Measurements from ENCODE around the gene MARCHF3. TPM values are rescaled to one million over a fixed set of nuclear protein-coding genes. Genes with fewer than 3 reads are reported as not detected.

The MARCHF3 gene
- total RNA-seq, 2 experiments from 2014 or later, result 4.0 to 4.4 TPM

DNA sequence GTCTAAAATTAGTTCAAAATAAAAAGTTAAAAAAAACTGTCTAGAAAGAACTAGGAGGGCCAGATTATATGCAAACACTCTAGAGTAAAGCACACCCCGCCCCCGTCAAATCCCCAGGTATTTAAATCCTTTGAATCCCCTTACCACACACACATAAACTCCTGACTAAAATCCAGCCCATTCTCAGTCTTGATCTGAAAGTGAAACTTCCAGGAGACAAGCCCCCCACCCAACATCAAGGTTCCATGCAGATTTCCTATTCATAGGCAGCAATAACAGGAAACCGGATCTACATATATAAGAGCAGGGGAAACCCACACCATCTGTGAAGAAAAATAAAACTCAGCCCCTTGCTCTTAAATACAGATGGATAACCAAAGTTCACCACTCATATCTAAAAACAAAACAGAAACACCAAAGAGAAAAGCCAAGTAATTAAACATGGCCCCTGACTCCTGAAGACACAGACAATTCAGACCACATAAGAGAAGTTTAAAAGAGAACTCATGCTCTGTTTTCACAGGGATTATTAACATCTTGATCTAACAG is 42.3 kb downstream of the MARCHF3 start:
- ChIA-PET CTCF (no interaction called here), POLR2A (no interaction called here)
- Mint-ChIP-seq H3K9me3 (no peaks in the 10 kb centered on the region), H3K27me3 (no peaks in the 10 kb centered on the region), H3K27ac (peak overlapping the region; percentile 76), H3K4me3 (peak overlapping the region; percentile 31), H3K4me1 (ENCODE audit: low read depth) (peaks cover 22% of the 10 kb centered on the region), H3K36me3 (no peaks in the 10 kb centered on the region)
- intact Hi-C loops (cut with micrococcal nuclease), result loop anchor here (1.0 to 2.0 kb wide), 5 partner anchors 16 to 539 kb away; partner anchors contain the start of gene MARCHF3
- peak; percentile 50 for DNase-seq

DNA sequence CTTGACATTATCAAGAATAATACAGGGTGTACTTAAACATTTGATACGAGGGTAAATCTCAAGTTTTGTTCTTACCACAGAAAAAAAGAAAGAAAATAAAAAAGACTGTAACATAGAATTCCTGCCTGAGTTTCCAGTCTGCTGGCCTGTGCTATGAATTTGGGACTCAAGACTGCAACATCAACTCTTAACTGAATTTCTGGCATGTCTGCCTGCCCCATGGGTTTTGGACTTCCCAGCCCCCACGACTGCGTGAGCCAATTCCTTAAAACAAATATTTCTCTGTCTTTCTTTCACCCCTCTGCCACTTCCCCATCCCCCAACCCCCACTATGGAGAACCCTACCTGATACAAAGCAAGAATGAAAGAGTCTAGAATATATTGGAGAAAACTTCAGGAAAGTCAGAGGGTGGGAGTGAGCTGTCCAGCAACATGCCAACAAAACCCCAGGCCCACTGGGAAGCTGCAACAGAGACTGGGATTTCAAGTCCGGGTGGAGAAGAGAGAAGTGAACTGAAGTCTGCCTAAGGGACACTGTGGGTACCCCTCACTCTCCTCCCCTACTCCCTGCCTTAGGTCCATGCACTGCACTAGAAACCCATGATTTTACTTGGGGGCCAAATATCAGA is 43.0 kb downstream of the MARCHF3 start:
- H3K4me3 Mint-ChIP-seq, result peak overlapping the region; percentile 31
- H3K4me1 Mint-ChIP-seq (ENCODE audit: low read depth), result peaks cover 22% of the 10 kb centered on the region
- ChIA-PET POLR2A (no interaction called here), CTCF (no interaction called here)
- H3K36me3 Mint-ChIP-seq, result no peaks in the 10 kb centered on the region
- DNase-seq, result no peak
- H3K27ac Mint-ChIP-seq, result peak overlapping the region; percentile 76
- H3K9me3 Mint-ChIP-seq, result no peaks in the 10 kb centered on the region
- intact Hi-C loops (cut with micrococcal nuclease), result no loop called here
- no peaks in the 10 kb centered on the region for H3K27me3 Mint-ChIP-seq

DNA sequence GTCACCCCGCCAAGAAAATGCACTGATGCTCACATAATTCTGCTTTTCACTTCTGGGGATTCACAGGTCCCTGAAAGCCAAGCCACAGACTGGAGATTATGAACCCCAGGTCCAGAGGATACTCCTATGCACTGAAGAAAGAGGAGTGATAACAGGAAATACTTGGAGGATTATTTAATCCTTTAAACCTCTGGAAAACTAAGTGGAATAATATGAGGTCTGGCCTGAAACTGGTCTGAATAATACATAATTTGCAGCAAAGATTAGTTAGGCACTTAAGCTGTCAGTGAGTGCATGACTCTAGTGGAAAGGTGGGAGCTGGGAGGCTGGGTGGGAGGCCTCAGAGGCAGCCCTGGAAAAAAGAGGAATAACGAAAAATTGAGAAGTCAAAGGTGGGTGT is 45.7 kb downstream of the MARCHF3 start:
- Mint-ChIP-seq H3K36me3 (no peaks in the 10 kb centered on the region), H3K4me3 (no peak overlapping the region), H3K27me3 (no peaks in the 10 kb centered on the region), H3K9me3 (no peaks in the 10 kb centered on the region), H3K27ac (no peak overlapping the region), H3K4me1 (ENCODE audit: low read depth) (peaks cover 22% of the 10 kb centered on the region)
- DNase-seq, result no peak
- POLR2A ChIA-PET, result interaction anchor here (0.5 kb wide), 1 partner anchor 464 kb away, joined by 4 read pairs; no protein-coding TSS in a partner anchor
- CTCF ChIA-PET, result no interaction called here
- intact Hi-C loops (cut with micrococcal nuclease), result no loop called here

GRCh38 chr5:126983874-126984266 is 46.5 kb downstream of the MARCHF3 start:
- no peak overlapping the region for H3K27ac Mint-ChIP-seq
- ChIA-PET CTCF (no interaction called here), POLR2A (no interaction called here)
- no peak for DNase-seq
- no peaks in the 10 kb centered on the region for H3K9me3 Mint-ChIP-seq
- H3K4me1 Mint-ChIP-seq (ENCODE audit: low read depth), result peaks cover 20% of the 10 kb centered on the region
- no peaks in the 10 kb centered on the region for H3K27me3 Mint-ChIP-seq
- intact Hi-C loops (cut with micrococcal nuclease), result no loop called here
- no peak overlapping the region for H3K4me3 Mint-ChIP-seq
- no peaks in the 10 kb centered on the region for H3K36me3 Mint-ChIP-seq

- Mint-ChIP-seq H3K27ac (no peak overlapping the region), H3K9me3 (no peaks in the 10 kb centered on the region), H3K4me1 (ENCODE audit: low read depth) (peaks cover 16% of the 10 kb centered on the region), H3K4me3 (no peak overlapping the region), H3K36me3 (no peaks in the 10 kb centered on the region), H3K27me3 (no peaks in the 10 kb centered on the region)
- intact Hi-C loops (cut with micrococcal nuclease), result no loop called here
- POLR2A ChIA-PET, result no interaction called here
- DNase-seq, result no peak
- CTCF ChIA-PET, result no interaction called here
Measured at GRCh38 chr5:126982926-126983873, 47.2 kb downstream of the MARCHF3 start.

- intact Hi-C loops (cut with micrococcal nuclease), result no loop called here
- DNase-seq, result no peak
- no peak overlapping the region for H3K4me3 Mint-ChIP-seq
- no peaks in the 10 kb centered on the region for H3K36me3 Mint-ChIP-seq
- ChIA-PET CTCF (no interaction called here), POLR2A (no interaction called here)
- peaks cover 6% of the 10 kb centered on the region for H3K4me1 Mint-ChIP-seq (ENCODE audit: low read depth)
- H3K27me3 Mint-ChIP-seq, result no peaks in the 10 kb centered on the region
- H3K27ac Mint-ChIP-seq, result no peak overlapping the region
- no peaks in the 10 kb centered on the region for H3K9me3 Mint-ChIP-seq
Measured at GRCh38 chr5:126982202-126982601, 48.2 kb downstream of the MARCHF3 start.

DNA sequence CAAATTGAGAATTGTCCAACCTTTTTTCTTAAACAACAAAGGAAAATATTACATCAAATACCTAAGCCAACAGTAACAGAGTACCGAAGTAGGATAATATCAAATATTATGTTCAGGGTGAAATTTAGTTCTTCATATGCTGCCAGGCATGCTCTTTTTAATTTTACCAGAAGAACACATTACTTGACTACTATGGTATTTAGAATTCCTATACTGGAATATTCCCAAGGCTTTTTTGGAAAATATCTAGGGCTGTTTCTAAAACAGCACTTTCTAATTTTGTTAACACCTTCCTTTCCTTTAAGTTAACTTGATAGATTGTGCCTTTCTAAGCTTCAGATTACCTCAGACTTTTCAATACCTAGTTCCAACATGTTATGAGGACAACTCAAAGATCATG is 48.7 kb downstream of the MARCHF3 start:
- peaks cover 2% of the 10 kb centered on the region for H3K4me1 Mint-ChIP-seq (ENCODE audit: low read depth)
- no peaks in the 10 kb centered on the region for H3K9me3 Mint-ChIP-seq
- ChIA-PET POLR2A (no interaction called here), CTCF (no interaction called here)
- no peaks in the 10 kb centered on the region for H3K36me3 Mint-ChIP-seq
- intact Hi-C loops (cut with micrococcal nuclease), result no loop called here
- no peak overlapping the region for H3K27ac Mint-ChIP-seq
- no peak overlapping the region for H3K4me3 Mint-ChIP-seq
- H3K27me3 Mint-ChIP-seq, result no peaks in the 10 kb centered on the region
- no peak for DNase-seq

DNA sequence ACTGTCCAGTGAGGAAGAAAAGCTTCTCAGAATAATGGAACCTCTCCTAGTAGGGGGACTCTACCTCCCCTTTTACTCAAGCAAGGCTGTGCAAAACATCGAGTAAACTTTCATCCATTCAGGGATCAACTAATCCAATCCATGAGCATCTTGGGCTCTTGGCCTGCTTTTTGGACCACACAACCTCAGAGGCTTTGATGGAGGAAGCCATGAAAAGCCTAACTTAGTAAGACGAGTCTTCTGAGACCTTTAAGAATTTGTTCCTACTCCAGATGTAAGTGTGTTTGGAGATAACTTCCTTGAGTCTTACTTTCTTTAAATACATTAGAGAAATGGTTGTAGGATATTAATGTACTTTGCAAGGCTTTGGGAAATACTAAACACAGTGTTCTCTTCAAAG is 49.1 kb downstream of the MARCHF3 start:
- no peaks in the 10 kb centered on the region for H3K36me3 Mint-ChIP-seq
- H3K27me3 Mint-ChIP-seq, result no peaks in the 10 kb centered on the region
- no peaks in the 10 kb centered on the region for H3K9me3 Mint-ChIP-seq
- H3K4me1 Mint-ChIP-seq (ENCODE audit: low read depth), result no peaks in the 10 kb centered on the region
- no peak for DNase-seq
- intact Hi-C loops (cut with micrococcal nuclease), result no loop called here
- no peak overlapping the region for H3K27ac Mint-ChIP-seq
- ChIA-PET POLR2A (no interaction called here), CTCF (no interaction called here)
- H3K4me3 Mint-ChIP-seq, result no peak overlapping the region

- peaks cover 6% of the 10 kb centered on the region for H3K4me1 Mint-ChIP-seq (ENCODE audit: low read depth)
- no peak for DNase-seq
- ChIA-PET POLR2A (no interaction called here), CTCF (no interaction called here)
- intact Hi-C loops (cut with micrococcal nuclease), result no loop called here
- no peaks in the 10 kb centered on the region for H3K9me3 Mint-ChIP-seq
- no peak overlapping the region for H3K27ac Mint-ChIP-seq
- no peak overlapping the region for H3K4me3 Mint-ChIP-seq
- H3K36me3 Mint-ChIP-seq, result no peaks in the 10 kb centered on the region
- H3K27me3 Mint-ChIP-seq, result no peaks in the 10 kb centered on the region
Measured at GRCh38 chr5:126978258-126978657, 52.1 kb downstream of the MARCHF3 start.

- Mint-ChIP-seq H3K27me3 (no peaks in the 10 kb centered on the region), H3K4me3 (no peak overlapping the region), H3K4me1 (ENCODE audit: low read depth) (peaks cover 21% of the 10 kb centered on the region), H3K27ac (no peak overlapping the region), H3K9me3 (no peaks in the 10 kb centered on the region), H3K36me3 (no peaks in the 10 kb centered on the region)
- POLR2A ChIA-PET, result no interaction called here
- intact Hi-C loops (cut with micrococcal nuclease), result no loop called here
- CTCF ChIA-PET, result interaction anchor here (1.1 kb wide), 1 partner anchor 13 kb away, joined by 3 read pairs; no protein-coding TSS in a partner anchor
- DNase-seq, result no peak
Measured at GRCh38 chr5:126976520-126977172, 53.7 kb downstream of the MARCHF3 start.

DNA sequence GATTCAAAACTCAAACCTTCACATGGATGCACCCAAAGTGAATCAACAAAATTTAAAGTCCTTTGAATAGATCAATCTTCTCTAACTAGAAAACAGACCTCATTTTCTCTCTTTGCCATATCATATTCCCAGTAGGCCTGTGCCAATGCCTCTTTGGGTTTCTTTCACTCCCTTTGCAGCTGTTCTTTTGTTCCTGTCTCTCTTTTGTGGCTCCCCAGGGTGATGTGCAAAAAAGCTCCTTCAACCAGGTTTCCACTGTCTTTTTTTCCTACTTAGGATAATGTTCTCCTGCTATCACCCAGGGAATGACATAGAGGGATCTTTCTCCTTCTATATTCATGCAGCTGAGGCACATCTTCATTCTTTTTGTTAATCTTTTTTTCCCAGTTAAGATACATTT is 54.6 kb downstream of the MARCHF3 start:
- no peaks in the 10 kb centered on the region for H3K27me3 Mint-ChIP-seq
- H3K27ac Mint-ChIP-seq, result no peak overlapping the region
- H3K4me1 Mint-ChIP-seq (ENCODE audit: low read depth), result peaks cover 24% of the 10 kb centered on the region
- intact Hi-C loops (cut with micrococcal nuclease), result no loop called here
- no peaks in the 10 kb centered on the region for H3K9me3 Mint-ChIP-seq
- ChIA-PET CTCF (interaction anchor here (1.1 kb wide), 1 partner anchor 12 kb away, joined by 3 read pairs; no protein-coding TSS in a partner anchor), POLR2A (no interaction called here)
- H3K36me3 Mint-ChIP-seq, result no peaks in the 10 kb centered on the region
- DNase-seq, result no peak
- H3K4me3 Mint-ChIP-seq, result no peak overlapping the region

DNA sequence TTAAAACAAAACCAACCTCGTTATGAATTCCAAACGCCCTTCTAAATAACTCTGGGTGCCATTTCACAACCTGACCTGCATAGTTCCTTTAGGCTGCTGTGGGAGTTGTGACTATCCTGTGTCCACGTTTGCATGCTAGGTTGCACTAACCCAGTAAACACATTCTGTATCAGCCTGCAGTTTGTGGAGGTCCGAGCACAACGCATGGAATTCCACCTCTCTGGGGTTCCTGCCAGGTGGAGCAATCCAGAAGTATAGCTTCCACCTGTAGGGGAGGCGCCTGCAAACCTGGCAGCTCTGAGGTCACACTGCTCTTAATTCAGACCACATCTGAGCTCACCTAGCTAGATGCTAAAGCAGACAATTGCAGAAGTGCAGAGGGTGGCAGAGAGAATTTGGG is 57.2 kb downstream of the MARCHF3 start:
- ChIA-PET CTCF (no interaction called here), POLR2A (no interaction called here)
- peak overlapping the region; percentile 29 for H3K27ac Mint-ChIP-seq

More for the DNA sequence above, 57.2 kb downstream of the MARCHF3 start:
- Mint-ChIP-seq H3K4me3 (no peak overlapping the region), H3K36me3 (no peaks in the 10 kb centered on the region), H3K9me3 (no peaks in the 10 kb centered on the region), H3K27me3 (no peaks in the 10 kb centered on the region), H3K4me1 (ENCODE audit: low read depth) (peaks cover 24% of the 10 kb centered on the region)
- no peak for DNase-seq
- intact Hi-C loops (cut with micrococcal nuclease), result loop anchor here (2.0 kb wide), 2 partner anchors 58 to 100 kb away; partner anchors contain the start of genes C5orf63 and MARCHF3
